Activated CD4-positive, CD25-positive, alpha-beta regulatory T cell treated with anti-CD3 and anti-CD28 coated beads, Interleukin-2, amount 50 U/mL, for 72 hours (primary cell): ENCODE measurements around the gene CNTNAP5.

Experiments
- DNase-seq: peaks from one replicate; pipeline ENCODE4 v3.0.0; 2021

CNTNAP5 gene

DNA sequence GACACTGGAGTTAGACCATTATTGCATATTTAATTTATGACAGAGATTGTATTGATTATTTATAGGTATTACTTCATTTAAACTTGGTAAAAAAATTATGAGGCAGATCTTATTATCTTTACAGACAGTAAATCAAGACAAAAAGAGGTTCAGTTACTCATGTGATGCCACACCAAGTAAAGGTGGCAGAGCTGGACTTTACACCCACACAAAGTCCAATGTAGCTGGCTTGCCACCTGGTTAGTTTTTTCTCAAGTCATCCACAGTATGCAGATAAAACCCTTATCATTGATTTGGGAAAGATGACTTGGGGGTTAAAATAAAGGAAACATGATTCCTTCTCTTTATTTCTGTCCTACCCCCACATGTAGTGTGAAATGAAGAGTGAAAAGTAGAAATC, 137.2 kb downstream of the CNTNAP5 start:
- no peak for DNase-seq

DNA sequence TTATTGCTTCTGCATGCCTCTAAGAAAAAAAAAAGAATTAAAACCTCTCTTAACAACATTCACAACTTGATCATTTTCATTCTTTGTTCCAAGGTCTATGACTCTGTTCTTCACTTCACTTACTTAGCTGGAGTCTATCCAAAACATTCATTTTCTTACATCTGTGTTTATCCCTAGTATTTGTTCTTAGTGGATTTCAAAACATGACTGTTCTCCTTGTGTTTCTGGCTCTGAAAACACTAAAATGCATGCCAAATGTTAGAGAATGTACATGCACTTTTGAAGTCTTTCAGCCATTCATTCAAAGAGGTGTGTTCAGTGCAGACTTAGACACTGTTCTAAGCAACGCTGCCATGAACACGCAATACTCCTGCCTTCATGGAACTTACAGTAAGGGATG, 138.8 kb downstream of the CNTNAP5 start:
- no peak for DNase-seq

DNA sequence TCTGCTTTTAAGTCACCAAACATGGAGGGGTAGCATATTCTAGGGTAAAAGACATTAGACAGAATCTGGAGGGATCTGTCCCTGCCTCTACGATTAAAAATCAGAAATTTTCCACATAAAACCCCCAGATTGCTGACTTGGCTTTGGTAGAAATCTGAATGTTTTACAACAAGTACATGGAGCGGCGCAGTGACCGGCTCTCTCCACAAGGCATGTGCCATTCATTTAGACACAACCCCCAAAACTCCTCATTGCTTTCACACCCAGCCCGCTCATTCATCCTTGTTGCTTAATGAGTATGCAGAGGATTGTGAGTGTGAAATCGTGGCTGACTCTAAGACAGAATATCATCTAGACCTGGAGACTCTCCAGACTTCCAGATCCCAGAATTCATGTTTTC, 140.6 kb downstream of the CNTNAP5 start:
- no peak for DNase-seq

DNA sequence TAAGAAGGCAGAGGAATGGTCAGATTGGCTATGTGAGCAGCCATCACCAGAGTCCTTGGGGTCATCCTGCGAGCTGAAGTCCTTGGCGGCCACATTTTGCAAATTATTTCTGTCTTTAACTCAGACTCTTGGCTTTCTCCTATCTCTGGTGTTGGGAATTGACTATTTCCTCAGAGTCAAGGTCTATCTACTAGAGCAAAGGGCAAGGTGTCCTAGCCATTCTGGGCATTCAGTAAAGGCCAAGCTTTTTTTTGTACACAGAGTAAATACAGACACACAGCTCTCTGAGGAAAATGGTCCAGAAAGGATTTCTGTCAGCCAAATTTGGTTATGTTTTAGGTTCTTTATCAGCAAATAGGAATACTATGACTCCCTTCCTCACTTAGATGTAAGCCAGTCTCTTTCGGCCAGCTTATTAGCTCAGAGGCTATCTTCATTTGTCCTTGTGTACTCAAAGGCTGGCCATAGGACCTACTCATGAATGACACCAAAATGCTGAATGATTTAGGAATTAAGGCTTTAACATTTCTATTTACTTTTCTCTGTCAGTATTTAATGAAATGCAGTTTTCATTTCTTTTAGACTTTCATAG, 146.5 kb downstream of the CNTNAP5 start:
- no peak for DNase-seq

DNA sequence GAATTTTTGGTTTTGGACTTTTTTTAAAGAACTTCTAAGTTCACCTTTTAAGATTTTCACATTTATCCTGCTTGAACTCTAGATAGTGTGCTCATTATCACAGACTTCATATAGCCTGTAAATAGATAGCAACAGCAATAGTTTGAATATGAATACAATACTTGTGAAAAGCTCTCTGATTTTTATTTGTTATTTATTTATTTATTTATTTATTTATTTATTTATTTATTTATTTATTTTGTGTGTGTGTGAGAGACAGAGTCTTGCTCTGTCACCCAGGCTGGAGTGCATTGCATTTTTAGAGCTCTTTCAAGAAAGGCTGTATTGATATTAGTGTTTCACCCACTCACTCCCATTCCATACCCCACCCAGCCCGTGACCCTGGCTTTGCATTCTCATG, 153.6 kb downstream of the CNTNAP5 start:
- DNase-seq = no peak

DNA sequence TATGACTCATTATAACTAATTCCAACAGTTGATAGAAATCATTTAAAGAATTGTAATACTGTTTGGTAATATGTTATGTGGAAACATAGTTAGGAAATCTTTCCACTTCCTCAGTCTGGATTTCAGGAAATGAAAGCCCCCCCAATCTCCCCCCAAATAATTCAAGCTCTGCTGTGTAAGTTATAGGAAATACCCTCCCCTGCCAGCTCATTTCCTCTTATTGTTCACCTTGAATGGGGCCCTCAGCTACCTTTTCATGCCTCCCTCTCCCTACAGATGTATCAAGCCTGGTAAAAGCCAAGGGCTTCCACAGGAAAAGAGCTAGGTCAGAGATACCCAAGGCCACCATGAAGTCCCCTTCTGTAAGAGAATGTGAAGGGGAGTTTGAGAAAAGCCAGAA, 155.5 kb downstream of the CNTNAP5 start:
- no peak for DNase-seq

DNA sequence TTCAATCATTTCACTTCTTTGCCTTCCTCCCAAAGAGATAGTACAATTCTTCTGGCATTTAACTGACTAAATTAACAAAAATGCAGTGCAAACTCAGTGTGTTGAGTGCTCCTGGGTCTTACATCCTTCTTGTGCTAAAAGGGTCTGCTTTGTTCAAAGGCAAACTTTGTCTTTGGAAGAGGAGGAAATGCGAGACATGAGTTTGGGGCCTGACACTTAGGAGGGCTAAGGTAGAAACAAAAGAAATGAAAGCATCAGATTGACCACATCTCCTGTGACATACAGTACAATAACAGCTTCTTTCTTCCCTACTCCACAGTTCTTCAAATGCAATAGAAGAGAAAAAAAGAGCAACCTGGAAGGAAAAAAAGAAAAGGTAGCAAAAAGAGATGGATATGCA, 161.7 kb downstream of the CNTNAP5 start:
- DNase-seq = no peak

DNA sequence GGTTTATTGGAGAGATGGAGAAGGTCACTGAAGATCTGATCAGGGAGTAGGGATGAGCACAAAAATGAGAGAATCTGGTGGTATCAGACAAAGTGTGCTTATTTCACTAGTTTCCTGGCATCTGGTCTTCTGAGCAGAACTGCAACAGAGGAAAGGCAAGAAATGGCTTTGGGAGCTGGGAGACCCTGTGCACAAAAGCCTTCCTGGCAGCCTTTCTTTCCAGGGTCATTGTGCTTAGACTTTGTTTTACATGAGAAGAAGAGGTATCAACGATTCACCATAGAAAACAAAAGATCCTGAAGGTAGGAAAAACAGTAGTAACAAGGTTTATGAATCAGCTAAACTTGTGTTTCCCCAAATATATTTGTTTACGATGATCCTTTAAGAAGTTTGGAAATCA, 162.9 kb downstream of the CNTNAP5 start:
- no peak for DNase-seq

DNA sequence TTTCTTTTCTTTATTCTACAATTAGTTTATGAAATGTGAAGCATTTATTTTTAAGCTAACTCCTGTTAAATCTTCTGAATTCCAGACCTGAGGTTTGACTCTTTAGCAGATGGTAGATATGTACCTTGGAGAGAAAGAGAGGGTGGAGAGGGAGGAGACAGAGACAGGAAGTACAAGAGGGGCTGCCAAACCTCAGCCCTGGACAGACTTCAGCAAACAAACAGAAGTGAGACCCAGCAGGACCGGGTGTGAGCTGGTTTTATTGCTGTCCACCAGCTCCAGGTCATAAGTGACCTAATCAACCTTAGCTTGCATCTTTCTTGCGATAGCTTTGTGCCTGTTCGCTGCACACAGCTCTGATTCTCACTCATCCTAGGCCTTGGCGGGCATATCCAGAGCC, 168.6 kb downstream of the CNTNAP5 start:
- no peak for DNase-seq

DNA sequence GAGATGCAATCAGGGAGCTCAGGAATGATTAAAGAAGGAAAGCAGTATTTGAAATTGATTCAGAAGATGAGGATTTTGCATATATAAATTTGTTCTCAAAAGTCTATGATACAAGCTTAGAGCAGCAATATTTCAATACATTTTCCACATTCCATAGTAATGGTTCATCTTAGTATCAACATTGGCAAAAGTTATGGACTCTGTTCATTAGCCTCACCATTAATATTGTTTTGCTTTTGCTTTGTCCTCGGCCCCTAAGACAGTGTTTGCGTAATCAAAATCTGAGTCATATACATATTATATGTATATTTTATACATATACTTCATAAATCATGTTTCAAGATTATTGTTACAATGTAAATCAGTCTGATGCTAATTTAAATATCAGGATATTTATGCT, 176.6 kb downstream of the CNTNAP5 start:
- DNase-seq = no peak

DNA sequence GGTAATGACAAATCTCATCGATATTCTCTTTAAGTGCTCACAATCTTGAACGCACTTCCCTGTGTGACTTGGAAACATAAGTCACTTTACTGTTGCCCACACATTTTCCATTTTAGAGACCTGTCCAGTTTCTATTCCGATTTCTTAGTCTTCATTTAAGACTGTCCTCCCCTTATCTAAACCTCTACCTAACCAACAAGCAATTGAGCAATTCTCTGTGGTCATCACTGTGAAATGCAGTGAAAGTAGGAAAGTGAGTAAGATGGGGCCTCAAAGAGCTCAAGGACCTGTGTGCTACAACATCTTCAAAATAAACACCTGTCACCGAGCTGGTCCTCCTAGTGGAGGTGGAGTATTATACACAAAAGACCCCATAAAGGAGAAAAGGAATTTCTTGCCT, 184.4 kb downstream of the CNTNAP5 start:
- DNase-seq = no peak

DNA sequence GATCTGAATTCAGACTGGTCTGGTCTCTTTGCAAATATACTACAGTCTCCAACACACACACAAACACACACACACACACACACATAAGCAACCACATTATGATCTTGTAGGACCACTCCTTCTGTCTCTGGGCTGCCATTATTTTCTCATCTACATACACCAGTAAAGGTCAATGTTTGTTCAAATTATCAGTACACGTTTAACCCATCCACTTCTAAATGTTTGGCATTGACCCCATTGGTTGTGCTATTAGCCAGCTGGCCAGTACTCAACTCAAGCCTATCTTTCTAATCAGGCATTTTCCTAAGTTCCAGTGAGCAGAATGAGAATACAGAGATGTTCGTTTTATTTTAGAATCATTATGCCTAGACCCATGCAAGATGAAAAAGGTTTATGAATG, 186.4 kb downstream of the CNTNAP5 start:
- no peak for DNase-seq

DNA sequence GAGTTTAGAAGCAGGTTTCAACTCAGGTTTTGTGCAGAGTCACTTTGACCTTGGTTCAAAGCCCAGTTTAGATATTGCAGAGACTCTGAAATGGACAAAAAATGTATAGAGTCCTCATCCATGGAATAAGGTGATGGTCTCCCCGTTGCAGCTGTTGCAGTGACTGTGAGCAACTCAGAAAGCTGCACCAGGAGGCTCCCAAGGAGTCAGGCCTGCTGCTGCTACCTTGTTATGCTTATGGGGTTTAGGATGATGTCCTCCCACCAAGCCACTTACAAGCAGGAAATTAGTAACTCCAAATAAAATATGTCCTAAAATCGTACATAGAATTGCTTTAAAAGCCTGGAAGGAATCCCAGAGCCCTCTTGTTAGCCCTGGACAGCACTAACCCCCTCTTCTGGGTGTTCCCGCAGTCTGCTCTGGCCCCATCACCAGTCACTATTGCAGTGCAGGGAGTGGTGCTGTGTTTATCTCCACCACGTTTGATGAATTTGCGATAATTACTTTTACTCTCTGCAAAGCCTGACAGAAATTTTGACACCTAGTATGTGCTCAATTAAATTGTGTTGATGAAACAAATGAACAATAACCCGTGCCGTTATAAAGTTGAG, 189.0 kb downstream of the CNTNAP5 start:
- DNase-seq = no peak

DNA sequence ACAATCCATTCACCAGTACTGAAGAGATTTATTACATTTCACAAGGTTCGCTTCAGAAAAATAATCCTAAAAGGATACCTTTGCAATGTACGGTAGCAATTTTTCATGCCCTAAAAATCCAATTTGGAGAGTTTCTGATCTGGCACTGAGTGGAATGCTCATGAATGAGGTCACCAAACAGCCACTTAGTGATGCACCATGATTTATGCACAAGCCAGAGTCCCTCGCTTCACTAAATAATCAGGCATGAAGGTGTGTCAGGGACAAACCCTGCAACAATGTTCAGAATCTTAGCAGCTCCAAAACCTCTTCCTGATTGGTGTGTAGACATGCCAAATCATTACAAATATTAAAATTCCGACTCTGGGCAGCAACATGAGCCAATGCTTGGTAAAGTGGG, 221.1 kb downstream of the CNTNAP5 start:
- DNase-seq = no peak

DNA sequence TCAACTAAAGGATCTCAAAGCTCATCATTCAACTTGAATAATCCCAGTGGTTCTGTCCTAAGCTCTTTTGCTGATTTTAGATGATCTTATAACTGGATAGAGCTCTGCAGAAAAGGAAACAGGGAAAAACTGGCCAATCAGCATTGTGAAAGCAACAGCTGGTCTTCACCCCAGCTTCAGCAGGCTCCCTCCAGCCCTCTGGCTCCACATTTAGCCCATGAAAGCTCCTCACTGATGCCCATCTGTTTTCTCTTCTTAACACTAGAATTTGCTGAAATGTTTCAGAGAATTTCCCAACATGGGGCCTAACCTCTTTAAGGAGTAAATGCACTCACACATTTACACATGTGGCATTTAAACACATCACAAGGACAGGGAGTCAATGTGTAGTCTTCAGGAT, 223.3 kb downstream of the CNTNAP5 start:
- no peak for DNase-seq

DNA sequence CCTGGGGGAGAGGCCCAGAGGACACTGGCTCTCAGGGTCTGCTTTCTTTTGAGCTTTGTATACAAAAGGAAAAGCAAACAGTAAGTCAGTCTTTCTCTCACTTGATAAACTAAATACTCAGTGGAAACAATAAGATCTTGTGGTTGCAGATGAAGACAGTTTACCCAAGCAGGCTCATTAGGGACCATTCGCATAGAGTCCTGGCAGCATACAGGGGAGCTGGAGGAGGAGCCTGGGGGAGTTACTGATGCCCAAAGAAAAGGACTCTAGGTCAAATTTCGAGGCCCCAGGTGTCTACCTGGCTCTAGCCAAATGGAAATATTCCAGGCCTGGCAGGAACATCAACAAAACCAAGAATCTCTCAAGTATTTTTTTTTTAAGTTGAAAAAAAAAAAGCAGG, 225.3 kb downstream of the CNTNAP5 start:
- no peak for DNase-seq

DNA sequence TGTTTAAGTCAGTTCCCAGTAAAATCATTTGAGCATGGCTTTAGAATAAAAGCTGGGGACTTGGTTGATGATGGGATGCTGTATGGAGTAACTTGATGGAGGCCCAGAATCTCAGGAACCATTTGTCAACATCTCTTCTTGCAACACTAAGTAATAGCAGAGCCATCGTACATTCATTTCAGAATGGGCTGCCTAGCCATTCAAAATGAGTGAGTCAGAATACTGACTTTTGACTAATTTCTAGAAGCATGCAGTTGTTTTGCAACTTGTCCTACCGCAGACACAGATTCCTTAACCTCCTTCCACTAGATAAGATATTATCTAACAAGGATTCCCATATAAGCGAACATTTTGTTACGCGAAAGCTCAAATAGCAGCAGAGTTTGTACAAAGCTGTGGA, 229.5 kb downstream of the CNTNAP5 start:
- DNase-seq = no peak

DNA sequence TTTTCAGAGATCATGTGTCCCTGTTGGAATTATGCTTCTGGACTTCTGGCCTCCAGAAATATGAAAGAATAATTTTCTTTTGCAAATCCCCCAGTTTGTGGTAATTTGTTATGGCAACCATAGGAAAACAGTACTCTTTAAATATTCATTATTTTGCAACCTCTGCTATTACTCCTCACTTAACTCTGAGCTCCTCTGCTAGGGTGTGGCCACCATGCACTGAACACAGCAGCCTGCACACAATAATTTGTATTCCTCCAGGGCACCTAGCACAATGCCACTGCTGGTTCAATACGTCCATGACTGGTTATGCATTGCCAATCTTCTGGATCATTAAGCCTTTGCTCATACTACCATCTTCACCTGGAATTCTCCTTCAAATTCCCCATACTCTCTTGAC, 232.0 kb downstream of the CNTNAP5 start:
- no peak for DNase-seq

DNA sequence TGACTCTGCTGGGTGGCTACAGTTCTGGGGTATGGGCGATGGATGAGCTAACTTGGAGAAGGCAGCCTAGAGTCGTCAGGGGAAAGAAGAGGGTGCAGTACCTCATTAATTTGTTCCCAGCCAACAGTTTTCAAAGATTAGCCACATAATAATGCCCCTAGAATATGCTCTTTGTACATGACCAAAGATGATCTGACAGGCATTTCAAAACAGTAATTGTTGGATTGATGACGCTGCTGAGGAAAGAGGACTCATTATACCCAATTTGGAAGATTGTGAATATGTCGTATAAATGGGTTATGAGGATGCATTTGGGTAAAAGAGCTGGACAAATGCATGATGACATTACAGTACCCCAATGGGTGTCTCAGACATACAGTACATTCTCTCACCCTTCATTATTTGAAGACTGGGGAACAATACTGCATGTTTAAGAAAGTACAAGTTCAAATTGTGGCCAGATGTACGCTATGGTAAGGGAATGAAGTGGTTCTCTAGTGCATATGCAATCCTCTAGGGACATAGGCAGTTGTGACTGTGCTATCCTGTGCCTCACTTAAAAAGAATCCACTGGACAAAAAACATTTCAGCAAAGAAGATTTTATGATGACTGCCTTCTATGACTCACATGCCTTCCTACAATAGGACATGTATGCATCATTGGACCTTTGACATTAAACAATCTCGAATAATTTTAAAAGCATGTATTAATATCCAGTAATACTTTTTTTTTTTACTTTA, 233.2 kb downstream of the CNTNAP5 start:
- no peak for DNase-seq

DNA sequence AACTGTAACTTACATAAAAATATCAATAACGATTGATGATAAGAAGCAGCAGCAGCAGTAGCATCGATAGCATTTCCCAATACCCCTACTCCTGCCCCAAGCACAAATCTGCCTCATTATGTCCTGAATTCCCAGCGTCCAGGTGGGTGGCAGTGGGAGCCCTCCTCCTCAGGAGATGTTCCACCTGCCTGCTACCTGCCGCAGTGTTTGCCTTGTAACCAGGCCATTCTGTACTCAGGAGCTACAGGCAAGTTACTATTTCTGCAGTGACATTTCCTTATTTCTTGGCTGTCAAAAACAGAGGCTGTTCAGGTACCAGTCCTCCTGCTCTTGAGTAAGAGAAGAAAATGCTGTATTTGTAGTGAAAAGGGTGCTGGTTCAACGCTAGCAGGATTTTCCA, 236.4 kb downstream of the CNTNAP5 start:
- DNase-seq = no peak

DNA sequence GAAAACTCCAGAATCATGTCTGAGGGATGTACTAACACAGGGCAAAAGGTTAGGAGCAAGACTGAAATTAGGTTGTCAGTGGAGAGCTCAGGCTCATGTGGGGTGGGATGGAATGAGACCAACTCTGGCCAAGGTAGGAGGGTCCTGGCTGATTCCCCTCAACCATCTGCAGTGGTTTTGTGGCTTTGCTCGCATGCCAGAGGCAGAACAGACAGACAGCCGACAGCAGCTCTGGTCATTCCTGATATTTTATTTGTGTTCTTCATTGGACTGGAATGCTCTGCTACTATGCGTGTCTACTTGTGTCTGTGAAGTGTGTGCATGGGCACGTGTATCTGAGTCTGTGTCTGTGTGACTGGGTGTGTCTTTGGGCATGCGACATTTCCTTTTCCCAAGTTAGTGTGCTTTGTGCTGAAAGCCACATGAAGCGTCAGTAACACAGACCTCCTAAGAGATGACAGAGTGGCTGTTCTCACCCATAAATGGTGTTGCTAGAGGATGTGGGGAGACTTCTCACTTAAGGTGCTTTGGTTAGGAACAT, 239.5 kb downstream of the CNTNAP5 start:
- DNase-seq = no peak

DNA sequence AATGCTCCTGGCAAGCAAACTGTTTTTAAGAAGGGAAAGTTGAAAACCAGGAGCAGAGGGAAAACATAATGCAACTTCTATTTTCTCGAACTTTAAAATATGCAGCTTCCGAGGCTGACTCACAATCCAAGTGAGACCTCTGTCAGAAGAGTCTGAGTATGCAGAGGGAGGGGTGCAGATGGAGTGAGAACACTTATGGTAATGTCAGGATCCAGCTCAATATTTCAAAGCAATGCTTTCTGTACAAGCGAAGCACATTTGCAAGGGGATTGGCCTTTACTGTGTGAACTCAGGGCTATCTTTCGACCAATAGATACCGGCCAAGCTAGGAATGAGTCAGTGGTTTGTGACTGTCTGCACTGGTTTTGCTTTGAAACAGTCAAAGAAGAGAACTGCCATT, 242.7 kb downstream of the CNTNAP5 start:
- no peak for DNase-seq

DNA sequence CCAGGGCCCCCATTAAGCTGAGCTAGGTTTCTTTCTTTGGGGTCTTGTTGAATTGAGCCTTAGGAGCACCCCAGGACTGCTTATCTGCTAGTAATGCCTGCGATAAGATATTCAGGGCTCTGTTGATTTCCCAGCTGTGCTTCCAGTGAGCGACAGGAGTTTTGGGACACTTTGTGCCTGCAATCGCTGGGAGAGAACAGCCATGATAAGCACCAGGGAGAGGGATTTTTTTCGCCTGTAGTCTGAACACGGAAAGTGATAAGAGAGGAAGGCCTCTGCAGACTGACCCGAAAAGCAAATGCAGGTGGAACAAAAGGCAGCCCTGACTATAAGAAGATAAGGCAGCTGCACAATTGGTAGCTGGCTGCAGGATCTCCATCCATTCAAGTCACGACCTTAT, 244.3 kb downstream of the CNTNAP5 start:
- DNase-seq = no peak

DNA sequence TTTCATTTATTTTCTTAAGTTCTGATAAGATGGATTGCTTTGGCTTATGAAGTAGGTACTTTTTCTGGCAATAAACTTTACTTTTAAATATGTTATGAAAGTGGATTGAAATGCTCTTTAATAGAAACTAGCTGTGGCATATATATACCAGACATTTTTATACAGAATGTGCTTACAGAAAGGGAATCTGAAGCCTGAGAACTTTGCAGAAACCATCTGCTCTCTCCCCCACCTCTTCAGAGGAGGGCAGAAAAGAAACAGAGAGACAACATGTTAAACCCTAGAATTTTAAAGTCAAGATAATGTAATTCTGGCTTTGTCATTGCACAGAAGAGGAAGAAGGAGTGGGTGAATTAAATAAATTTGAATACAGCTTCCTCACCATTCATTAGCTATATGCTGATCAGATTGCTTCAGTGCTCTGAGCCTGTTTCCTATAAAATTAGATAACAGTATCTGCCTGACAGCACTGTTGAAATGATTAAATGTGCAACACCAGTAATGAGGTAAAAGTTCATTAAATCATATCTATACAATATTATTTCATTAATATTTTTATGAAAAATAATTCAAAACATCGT, 247.3 kb downstream of the CNTNAP5 start:
- DNase-seq = no peak
